Suprapubic skin (tissue), 3 donors: ENCODE results near the gene PNN.
"Not testable (repeated sequence)": the region's sequence is repeated elsewhere in the genome, so short reads cannot be mapped to it uniquely, and the experiment has no call there.

Experiments
- CTCF ChIP-seq, 2 donors: fragments of 200-600 bp in 1 of 2; fragments of 450-650 bp in 1 of 2; sonication (generic) in 1 of 2; IDR thresholded peaks; one replicate each; pipeline ENCODE4 v1.5.1; 2016 to 2019; ENCODE audit warnings: antibody characterized with exemption in 2 of 2, mild to moderate bottlenecking in 1 of 2, moderate library complexity in 1 of 2
- EP300 ChIP-seq: sonication (generic); formaldehyde crosslinking; IDR thresholded peaks from one replicate; pipeline ENCODE4 v1.6.1; 2017; ENCODE audit warnings: antibody characterized with exemption
- POLR2A ChIP-seq, 2 donors: fragments of 450-650 bp; IDR thresholded peaks; one replicate each; pipeline ENCODE4 v1.6.1; 2017; ENCODE audit warnings: antibody characterized with exemption in 2 of 2, mild to moderate bottlenecking in 2 of 2, moderate library complexity in 2 of 2

GRCh38 chr14:39143226-39143625 is 31.8 kb upstream of the PNN start:
- not testable (repeated sequence) for TF ChIP-seq CTCF (IDR thresholded peaks at IDR 0.05); POLR2A (IDR thresholded peaks at IDR 0.05); EP300
